ENCODE measurements around the gene DPP8.
"Not testable (repeated sequence)": the region's sequence is repeated elsewhere in the genome, so short reads cannot be mapped to it uniquely, and the experiment has no call there.

The DPP8 gene
- 43.4 to 98.3 (median 72.2) reads per million in 4 donors for total RNA-seq

- DNase-seq: peak; percentile 84 to 94 (median 89)
Measured at GRCh38 chr15:65516997-65517865, at the start of gene DPP8. Gene DPP8, minus strand, starts transcription at chr15:65517689. Its CDS starts 5,136 bp downstream, at chr15:65512553.

GRCh38 chr15:65561934-65562333 is 44.4 kb upstream of the DPP8 start:
- no peak for DNase-seq

- DNase-seq: no peak
Measured at GRCh38 chr15:65559941-65560340, 42.5 kb upstream of the DPP8 start.

- no peak for DNase-seq
Measured at GRCh38 chr15:65558997-65559760, 41.7 kb upstream of the DPP8 start.

- DNase-seq: no peak
Measured at GRCh38 chr15:65558336-65558735, 40.8 kb upstream of the DPP8 start.

GRCh38 chr15:65556622-65557021 is 39.1 kb upstream of the DPP8 start:
- DNase-seq: no peak

GRCh38 chr15:65553691-65554090 is 36.2 kb upstream of the DPP8 start:
- no peak for DNase-seq

- DNase-seq: not testable (repeated sequence)
Measured at GRCh38 chr15:65552851-65553250, 35.4 kb upstream of the DPP8 start.

- no peak for DNase-seq
Measured at GRCh38 chr15:65551183-65551582, 33.7 kb upstream of the DPP8 start.

GRCh38 chr15:65550681-65551098 is 33.2 kb upstream of the DPP8 start:
- no peak for DNase-seq

GRCh38 chr15:65549288-65549687 is 31.8 kb upstream of the DPP8 start:
- DNase-seq: not testable (repeated sequence)

GRCh38 chr15:65547841-65548240 is 30.4 kb upstream of the DPP8 start:
- DNase-seq: no peak

GRCh38 chr15:65541231-65541820 is 23.8 kb upstream of the DPP8 start:
- no peak for DNase-seq

- DNase-seq: no peak
Measured at GRCh38 chr15:65540314-65540713, 22.8 kb upstream of the DPP8 start.

GRCh38 chr15:65535192-65535591 is 17.7 kb upstream of the DPP8 start:
- DNase-seq: no peak

GRCh38 chr15:65533057-65533756 is 15.7 kb upstream of the DPP8 start:
- no peak for DNase-seq

- DNase-seq: no peak
Measured at GRCh38 chr15:65532738-65533051, 15.2 kb upstream of the DPP8 start.

GRCh38 chr15:65530318-65531111 is 13.0 kb upstream of the DPP8 start, which contains the start of gene HACD3:
Gene HACD3, plus strand, starts transcription at chr15:65530463. Its CDS starts 169 bp downstream, at chr15:65530632.
- peak; percentile 80 to 89 (median 83) for DNase-seq

- no peak for DNase-seq
Measured at GRCh38 chr15:65529762-65530317, 12.4 kb upstream of the DPP8 start.

- no peak for DNase-seq
Measured at GRCh38 chr15:65528461-65529060, 11.1 kb upstream of the DPP8 start.

GRCh38 chr15:65525622-65526021 is 8.1 kb upstream of the DPP8 start:
- no peak for DNase-seq

Data from T-helper 1 cell (primary cell).